B cell (primary cell): ENCODE measurements around the gene CCM2. TPM values are rescaled to one million over a fixed set of nuclear protein-coding genes. Genes with fewer than 3 reads are reported as not detected.

Experiments used
- ATAC-seq: fragments of 200-7000 bp; cut with Tn5 transposase; one replicate; pipeline ENCODE4 v1.10.0; 2021; ENCODE audit warnings: low read depth, mild to moderate bottlenecking, moderate number of reproducible peaks, moderate library complexity
- CTCF ChIA-PET: fragments of 350-600 bp; sonication (Branson Sonifier 250); formaldehyde crosslinking; loops from one replicate; lab custom pipeline; 2021; ENCODE audit warnings: antibody characterized with exemption, inconsistent platforms; lab: Charles Lee
- POLR2A ChIA-PET: fragments of 350-600 bp; sonication (Branson Sonifier 250); formaldehyde crosslinking; loops from one replicate; lab custom pipeline; 2021; ENCODE audit warnings: antibody characterized with exemption; lab: Charles Lee
- DNase-seq: peaks from one replicate; pipeline ENCODE4 v3.0.0; 2013
- H2AFZ ChIP-seq: 2 replicates; pipeline ENCODE4 v1.6.1; 2012; ENCODE audit warnings: mild to moderate bottlenecking, low read depth, low read length; ENCODE audit not compliant: insufficient read depth, poor library complexity, severe bottlenecking
- H3K27ac ChIP-seq, 2 donors: 1 replicate in 1 of 2; 2 replicates in 1 of 2; pipeline ENCODE4 v1.5.1; 2012 to 2013; ENCODE audit warnings: low read length in 2 of 2, mild to moderate bottlenecking in 2 of 2, moderate library complexity in 1 of 2
- H3K27me3 ChIP-seq, 4 experiments: fragments of 200-600 bp in 1 of 4; sonication (generic) in 1 of 4; replicated peaks in 1 of 4; 1 replicate in 2 of 4; 2 replicates in 2 of 4; pipeline versions ENCODE4 v1.6.1 to v1.7.0; 2013 to 2016; ENCODE audit warnings: low read length in 3 of 4, mild to moderate bottlenecking in 2 of 4, mixed read lengths in 1 of 4, moderate library complexity in 1 of 4; ENCODE audit not compliant: insufficient read depth in 4 of 4, control insufficient read depth in 3 of 4; ENCODE audit errors: control extremely low read depth in 1 of 4
- H3K36me3 ChIP-seq, 2 experiments: replicated peaks in 1 of 2; 1 replicate in 1 of 2; 2 replicates in 1 of 2; pipeline versions ENCODE4 v1.6.1 to v1.7.1; 2013; ENCODE audit warnings: low read length in 1 of 2; ENCODE audit not compliant: insufficient read depth in 2 of 2, control insufficient read depth in 1 of 2; ENCODE audit errors: control extremely low read depth in 1 of 2, extremely low read depth in 1 of 2
- H3K4me1 ChIP-seq, 2 donors: fragments of 200-600 bp in 1 of 2; sonication (generic) in 1 of 2; 1 replicate in 1 of 2; 2 replicates in 1 of 2; pipeline versions ENCODE4 v1.5.1 to v1.6.1; 2013 to 2017; ENCODE audit warnings: low read length in 2 of 2; ENCODE audit not compliant: control insufficient read depth in 2 of 2, insufficient read depth in 2 of 2
- H3K4me2 ChIP-seq: replicated peaks from 2 replicates; pipeline ENCODE3; 2012; ENCODE audit warnings: mild to moderate bottlenecking, low read depth, low read length; ENCODE audit not compliant: poor library complexity, severe bottlenecking
- H3K4me3 ChIP-seq, 5 experiments: fragments of 200-600 bp in 1 of 5; sonication (generic) in 1 of 5; 1 replicate in 3 of 5; 2 replicates in 2 of 5; pipeline versions ENCODE4 v1.5.1 to v1.7.0; 2011 to 2016; ENCODE audit warnings: low read length in 4 of 5, mild to moderate bottlenecking in 4 of 5, low read depth in 2 of 5, control low read depth in 1 of 5, moderate library complexity in 1 of 5; ENCODE audit not compliant: insufficient read depth in 1 of 5; ENCODE audit errors: control extremely low read depth in 1 of 5, extremely low read depth in 1 of 5
- H3K79me2 ChIP-seq: fragments of 200-600 bp; sonication (generic); one replicate; pipeline ENCODE4 v1.6.0; 2016; ENCODE audit warnings: low read length; ENCODE audit not compliant: control insufficient read depth, insufficient read depth
- H3K9ac ChIP-seq: fragments of 200-600 bp; sonication (generic); 2 replicates; pipeline ENCODE4 v1.6.1; 2017; ENCODE audit warnings: mild to moderate bottlenecking, low read length, moderate library complexity
- H3K9me3 ChIP-seq, 3 donors: one replicate each; pipeline versions ENCODE4 v1.6.1 to v1.7.1; 2013; ENCODE audit warnings: low read length in 2 of 3; ENCODE audit not compliant: control insufficient read depth in 2 of 3, insufficient read depth in 1 of 3; ENCODE audit errors: control extremely low read depth in 1 of 3
- H4K20me1 ChIP-seq: 2 replicates; pipeline ENCODE4 v1.6.0; 2012; ENCODE audit warnings: mild to moderate bottlenecking, low read length; ENCODE audit not compliant: insufficient read depth, control insufficient read depth, poor library complexity, severe bottlenecking
- H3K27ac Mint-ChIP-seq: one replicate; pipeline ENCODE4 v1.8.0; 2021; ENCODE audit warnings: mixed read lengths
- H3K27me3 Mint-ChIP-seq: one replicate; pipeline ENCODE4 v1.8.0; 2021; ENCODE audit warnings: mixed read lengths
- H3K4me1 Mint-ChIP-seq: one replicate; pipeline ENCODE4 v1.8.0; 2021; ENCODE audit warnings: mixed read lengths
- H3K4me3 Mint-ChIP-seq: one replicate; pipeline ENCODE4 v1.8.0; 2021; ENCODE audit warnings: mixed read lengths
- H3K9me3 Mint-ChIP-seq: one replicate; pipeline ENCODE4 v1.8.0; 2022; ENCODE audit warnings: mixed read lengths; ENCODE audit not compliant: insufficient read depth
- CTCF ChIP-seq: fragments of 200-600 bp; IDR thresholded peaks from one replicate; pipeline ENCODE4 v1.8.0; 2022; ENCODE audit warnings: antibody characterized with exemption, mild to moderate bottlenecking
- EZH2 ChIP-seq: IDR thresholded peaks from 2 replicates; pipeline ENCODE4 v1.6.1; 2012; ENCODE audit warnings: borderline replicate concordance, low read depth, mild to moderate bottlenecking, moderate library complexity, low read length; ENCODE audit not compliant: insufficient read depth, poor library complexity, severe bottlenecking
- WGBS: methylation state at CpG from one replicate; pipeline ENCODE4 v1.1.5; 2013; ENCODE audit warnings: missing lambda C conversion rate; ENCODE audit not compliant: insufficient coverage; 5-methylcytosine and 5-hydroxymethylcytosine counted together
- intact Hi-C: fragments of 100-400 bp; cut with micrococcal nuclease; formaldehyde crosslinking; loops from one replicate; pipeline ENCODE4 v1.10.0; 2022
- polyA plus RNA-seq: library from polyadenylated mRNA; depleted of rRNA; stranded (reverse); fragments of >200 nt; gene quantifications from 2 replicates; pipeline ENCODE4 v1.2.3, GENCODE V29; 2012
- total RNA-seq, 2 donors: library from RNA; stranded (reverse); fragments of 120-200 nt in 1 of 2; gene quantifications; 1 replicate in 1 of 2; 2 replicates in 1 of 2; pipeline versions ENCODE4 v1.2.3 to v1.2.4, GENCODE V29; 2013 to 2022

CCM2 gene
- total and polyA plus RNA-seq, 2 donors (not counting 1 experiment from before 2014, with no cell fraction given): 150 to 201 TPM

- Mint-ChIP-seq H3K4me1 (peaks cover 40% of the 10 kb centered on the region), H3K9me3 (no peaks in the 10 kb centered on the region), H3K4me3 (peak within 1 kb of the TSS; percentile 91), H3K27ac (peak within 1 kb of the TSS; percentile 95), H3K27me3 (no peaks in the 10 kb centered on the region)
- POLR2A ChIA-PET: interaction anchor here (0.5 to 1.6 kb wide), 7 partner anchors 77 to 263 kb away, joined by 3 to 7 read pairs (median 4); partner anchors contain the start of gene H2AZ2
- H3K79me2 ChIP-seq: peaks cover 53% of the 10 kb centered on the region
- peak within 1 kb of the TSS; percentile 91 to 98 for H3K27ac ChIP-seq
- no peak for TF ChIP-seq EZH2
- no peak for TF ChIP-seq CTCF
- peaks cover 0 to 27% of the 10 kb centered on the region in 2 experiments for H3K36me3 ChIP-seq
- H3K4me2 ChIP-seq: peak within 1 kb of the TSS; percentile 91
- WGBS: 0% methylated on average over 59 of the region's 64 CpGs
- peaks cover 28% of the 10 kb centered on the region for H4K20me1 ChIP-seq
- H2AFZ ChIP-seq: peak within 1 kb of the TSS; percentile 98
- DNase-seq (peak; percentile 96), ATAC-seq (peak; percentile 94)
- H3K4me3 ChIP-seq: peak within 1 kb of the TSS; percentile 67 to 93 (median 72)
- CTCF ChIA-PET: interaction anchor here (0.9 to 2.2 kb wide), 8 partner anchors 24 to 313 kb away, joined by 3 to 6 read pairs (median 4); partner anchors contain the start of gene CCM2
- H3K9ac ChIP-seq: peak within 1 kb of the TSS; percentile 85
- H3K9me3 ChIP-seq: no peaks in the 10 kb centered on the region
- intact Hi-C loops: loop anchor here (1.0 to 2.0 kb wide), 13 partner anchors 25 to 1185 kb away; partner anchors contain the start of genes H2AZ2, MYO1G, NUDCD3 and OGDH
- H3K4me1 ChIP-seq: peaks cover 22 to 38% of the 10 kb centered on the region in 2 donors
- no peaks in the 10 kb centered on the region for H3K27me3 ChIP-seq
Observed at GRCh38 chr7:45111298-45112223, 111.6 kb downstream of the CCM2 start, which contains the start of gene TBRG4. Gene TBRG4, minus strand, starts transcription at chr7:45111697. Its CDS starts 2,460 bp downstream, at chr7:45109237.
